NCI-H2196 treated with DMSO at 0.1 percent for 48 hours (cell line): Measurements from ENCODE around the gene PSMC4.
A peak's percentile ranks its signal among the peaks of the same experiment; 100 is the strongest.

Source experiments
- DNase-seq: peaks from one replicate; lab custom pipeline; 2025; ENCODE audit not compliant: unreplicated experiment; lab: John Stamatoyannopoulos, UW

The PSMC4 gene

DNA sequence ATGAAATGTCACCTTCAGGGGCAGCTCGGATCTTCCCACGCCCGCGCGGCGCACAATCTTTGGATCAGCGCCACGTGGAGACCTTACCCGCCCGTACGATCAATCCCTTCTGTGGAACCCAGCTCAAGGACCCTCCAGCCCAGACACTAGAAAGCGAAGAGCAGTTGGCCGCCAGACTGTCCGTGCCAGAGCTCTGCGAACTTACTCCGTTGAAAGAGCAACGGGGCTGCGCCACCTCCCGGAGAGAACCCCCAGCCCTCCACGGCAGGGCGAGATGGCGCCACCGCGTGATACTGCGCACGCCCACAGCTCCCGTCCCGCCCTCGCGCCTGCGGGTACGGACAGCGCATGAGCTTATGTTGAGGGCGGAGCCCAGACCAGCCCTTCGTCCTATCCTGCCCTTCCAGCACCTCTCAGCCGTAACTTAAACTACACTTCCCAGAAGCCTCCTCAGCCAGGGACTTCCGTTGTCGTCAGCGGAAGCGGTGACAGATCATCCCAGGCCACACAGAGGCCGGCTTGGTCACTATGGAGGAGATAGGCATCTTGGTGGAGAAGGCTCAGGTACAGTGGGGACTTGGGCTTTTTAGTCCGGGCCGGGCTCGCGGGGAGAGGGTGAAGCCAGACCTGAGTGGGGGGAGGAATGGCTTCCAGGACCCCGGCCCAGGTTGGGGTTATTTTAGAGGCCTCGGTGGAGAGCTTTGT lies at the start of gene PSMC4:
Gene PSMC4 (plus strand): TSS at position 491 of the 705 bp plus-strand sequence. CDS start 38 bp downstream, at position 529.
- peak; percentile 97 for DNase-seq

DNA sequence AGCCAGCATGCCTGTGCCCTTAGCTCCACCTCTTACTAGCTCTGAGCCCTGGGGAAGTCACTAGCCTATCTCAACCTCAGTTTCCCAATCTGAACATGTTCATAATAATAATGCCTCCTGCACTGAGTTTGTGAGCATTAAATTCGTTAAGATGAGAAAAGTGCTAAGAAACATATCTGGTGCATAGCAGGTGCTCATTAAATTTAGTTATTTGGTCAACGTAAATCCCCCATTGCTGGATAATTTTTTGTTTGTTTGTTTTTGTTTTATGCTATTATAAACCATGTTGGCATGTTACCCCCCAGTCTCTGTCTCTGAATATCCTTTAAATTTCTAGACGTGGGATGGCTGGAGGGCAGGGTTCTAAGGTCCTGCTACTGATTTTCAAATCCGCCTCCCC lies 47.1 kb upstream of the PSMC4 start:
- DNase-seq: no peak

DNA sequence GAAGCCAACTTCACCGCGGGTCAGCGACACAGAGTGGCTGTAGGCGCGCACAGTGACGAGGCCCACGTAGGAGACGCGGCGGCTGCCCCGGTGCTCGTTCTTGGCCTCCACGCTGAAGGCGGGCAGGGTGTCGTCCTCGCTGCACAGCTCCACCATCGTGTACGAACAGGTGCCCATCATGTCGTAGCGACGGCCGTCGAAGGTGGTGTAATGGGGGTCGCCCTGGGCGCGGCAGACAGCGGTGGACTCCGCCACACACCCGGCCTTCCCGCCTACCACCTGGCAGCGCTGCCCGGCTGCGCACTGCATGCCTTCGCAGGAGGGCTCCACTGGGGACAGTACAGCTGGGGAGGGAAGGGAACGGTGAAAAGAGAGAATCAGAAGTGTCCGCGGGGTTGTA lies 46.6 kb upstream of the PSMC4 start:
- DNase-seq: no peak

GRCh38 chr19:39924952-39925351 lies 46.0 kb upstream of the PSMC4 start:
- DNase-seq: no peak

GRCh38 chr19:39926170-39926760 lies 44.7 kb upstream of the PSMC4 start:
- no peak for DNase-seq

GRCh38 chr19:39927076-39927475 lies 43.9 kb upstream of the PSMC4 start:
- DNase-seq: no peak

GRCh38 chr19:39927524-39928356 lies 43.2 kb upstream of the PSMC4 start:
- DNase-seq: no peak

GRCh38 chr19:39928357-39928725 lies 42.6 kb upstream of the PSMC4 start:
- DNase-seq: no peak

- no peak for DNase-seq
Observed at GRCh38 chr19:39929750-39930149, 41.2 kb upstream of the PSMC4 start.

- DNase-seq: no peak
Observed at GRCh38 chr19:39934584-39935363, 36.2 kb upstream of the PSMC4 start, which contains the start of gene FCGBP. Gene FCGBP (minus strand): TSS chr19:39934634.

DNA sequence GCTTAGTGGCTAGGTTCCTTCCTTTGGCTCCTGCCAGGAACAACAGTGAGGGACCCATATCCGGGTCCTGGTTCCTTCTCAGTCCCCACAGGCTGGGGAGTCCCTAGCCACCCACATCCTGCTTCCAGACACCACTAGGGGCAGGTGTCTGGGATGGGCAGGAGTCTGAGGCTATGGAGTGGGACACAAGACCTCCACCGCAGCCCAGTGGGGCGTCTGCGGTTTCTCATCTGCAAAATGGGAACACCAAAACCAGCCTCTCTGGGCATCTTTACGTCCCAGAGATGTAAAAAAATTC lies 35.7 kb upstream of the PSMC4 start:
- DNase-seq: no peak

GRCh38 chr19:39936020-39936419 lies 34.9 kb upstream of the PSMC4 start:
- no peak for DNase-seq

DNA sequence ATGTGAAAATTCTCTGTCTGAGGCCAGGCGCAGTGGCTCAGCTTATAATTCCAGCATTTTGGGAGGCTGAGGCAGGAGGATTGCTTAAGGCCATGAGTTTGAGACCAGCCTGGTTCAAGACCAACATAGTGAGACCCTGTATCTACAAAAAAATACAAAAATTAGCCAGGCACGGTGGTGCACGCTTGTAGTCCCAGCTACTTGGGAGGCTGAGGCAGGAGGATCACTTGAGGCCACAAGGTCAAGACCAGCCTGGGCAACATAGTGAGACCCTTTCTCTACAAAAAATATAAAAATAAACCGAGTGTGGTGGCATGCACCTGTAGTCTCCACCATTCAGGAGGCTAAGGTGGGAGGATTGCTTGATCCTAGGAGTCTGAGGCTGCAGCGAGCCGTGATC lies 34.3 kb upstream of the PSMC4 start:
- DNase-seq: no peak

DNA sequence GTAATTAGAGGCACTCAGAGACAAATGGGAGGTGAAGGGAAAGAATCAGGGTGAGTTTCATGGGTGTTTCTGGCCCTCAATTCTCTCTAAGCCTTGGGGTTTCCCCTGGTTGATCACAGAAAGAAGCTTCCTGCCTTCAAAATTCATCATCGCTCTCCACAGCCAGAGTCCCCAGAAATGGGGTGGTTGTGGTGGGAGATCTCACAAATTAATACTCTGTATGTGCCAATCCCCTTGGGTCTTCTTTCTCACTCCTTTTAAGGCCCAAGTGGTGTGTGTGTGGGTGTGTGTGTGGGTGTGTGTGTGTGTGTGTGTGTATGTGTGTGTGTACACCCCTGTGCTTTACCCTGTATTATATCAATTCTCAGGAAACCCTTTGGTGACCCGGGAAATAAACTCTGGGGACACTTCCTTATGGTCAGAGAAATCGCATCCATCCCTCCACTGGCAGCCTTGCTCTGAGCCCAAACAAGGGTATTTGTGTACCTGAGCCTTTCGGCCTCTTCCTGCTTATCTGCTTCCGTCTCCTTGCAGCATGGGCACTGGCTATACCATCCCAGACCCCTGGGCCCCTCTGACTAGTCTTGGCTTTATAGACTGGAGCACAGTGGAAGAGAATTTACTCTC lies 33.8 kb upstream of the PSMC4 start:
- no peak for DNase-seq

GRCh38 chr19:39937787-39938186 lies 33.2 kb upstream of the PSMC4 start:
- no peak for DNase-seq

DNA sequence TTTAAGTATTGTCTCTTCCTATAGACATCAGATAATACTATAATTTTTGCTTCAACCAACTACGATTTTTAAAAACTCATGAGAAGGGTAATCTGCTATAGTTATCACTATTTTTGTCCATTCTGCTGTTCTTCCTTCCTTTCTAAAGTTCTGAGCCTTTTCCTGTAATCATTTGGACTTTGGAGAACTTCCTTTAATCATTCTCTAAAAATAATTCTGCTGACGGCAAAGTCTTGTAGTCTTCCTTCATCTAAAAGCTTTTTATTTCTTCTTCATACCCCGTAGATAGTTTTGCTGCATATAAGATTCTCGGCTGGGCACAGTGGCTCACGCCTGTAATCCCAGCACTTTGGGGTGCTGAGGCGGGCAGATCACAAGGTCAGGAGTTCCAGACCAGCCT lies 31.4 kb upstream of the PSMC4 start:
- DNase-seq: no peak

DNA sequence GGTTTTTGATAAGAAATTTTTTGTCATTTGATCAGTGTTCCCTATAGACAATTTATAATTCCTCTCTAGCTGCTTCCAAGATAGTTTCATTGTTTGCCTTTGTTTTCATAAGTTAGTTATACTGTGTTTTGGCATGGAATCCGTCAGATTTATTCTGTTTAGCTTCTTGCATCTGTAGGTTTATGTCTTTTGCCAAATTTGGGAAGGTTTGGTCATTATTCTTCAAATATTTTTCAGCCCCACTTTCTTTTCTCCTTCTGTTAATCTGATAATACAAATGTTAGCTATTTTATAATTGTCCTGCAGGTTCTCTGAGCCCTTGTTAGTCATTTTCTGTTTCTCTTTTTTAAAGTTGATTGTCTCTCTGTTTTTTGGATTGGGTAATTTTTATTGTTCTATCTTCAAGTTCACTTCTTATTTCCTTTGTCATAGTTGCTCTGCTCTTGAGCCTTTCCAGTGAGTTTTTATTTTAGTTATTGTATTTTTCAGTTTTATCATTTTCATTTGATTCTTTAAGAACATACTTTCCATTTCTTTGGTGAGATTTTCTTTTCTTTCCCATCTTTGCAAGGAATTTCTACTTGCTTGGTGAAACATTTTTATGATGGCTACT lies 30.6 kb upstream of the PSMC4 start:
- no peak for DNase-seq

DNA sequence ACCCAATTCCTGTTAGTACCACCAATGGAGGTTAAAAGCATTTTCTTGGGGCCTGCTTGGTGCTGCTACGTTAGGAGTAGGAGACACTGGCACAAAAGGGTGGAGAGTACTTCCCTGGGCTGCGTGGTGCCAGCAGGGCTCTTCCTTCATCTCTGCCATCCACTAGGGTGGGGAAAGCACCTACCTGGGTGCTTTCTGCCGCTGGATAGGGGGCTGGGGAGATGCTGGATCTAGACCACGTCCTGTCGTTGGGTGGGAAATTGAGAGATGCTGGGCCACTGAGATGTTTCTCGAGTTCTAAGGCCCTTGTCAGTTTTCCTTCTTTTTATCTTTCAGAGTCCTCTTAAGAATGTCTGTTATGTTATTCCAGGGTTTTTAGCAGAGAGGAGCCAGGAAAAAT lies 29.8 kb upstream of the PSMC4 start:
- no peak for DNase-seq

DNA sequence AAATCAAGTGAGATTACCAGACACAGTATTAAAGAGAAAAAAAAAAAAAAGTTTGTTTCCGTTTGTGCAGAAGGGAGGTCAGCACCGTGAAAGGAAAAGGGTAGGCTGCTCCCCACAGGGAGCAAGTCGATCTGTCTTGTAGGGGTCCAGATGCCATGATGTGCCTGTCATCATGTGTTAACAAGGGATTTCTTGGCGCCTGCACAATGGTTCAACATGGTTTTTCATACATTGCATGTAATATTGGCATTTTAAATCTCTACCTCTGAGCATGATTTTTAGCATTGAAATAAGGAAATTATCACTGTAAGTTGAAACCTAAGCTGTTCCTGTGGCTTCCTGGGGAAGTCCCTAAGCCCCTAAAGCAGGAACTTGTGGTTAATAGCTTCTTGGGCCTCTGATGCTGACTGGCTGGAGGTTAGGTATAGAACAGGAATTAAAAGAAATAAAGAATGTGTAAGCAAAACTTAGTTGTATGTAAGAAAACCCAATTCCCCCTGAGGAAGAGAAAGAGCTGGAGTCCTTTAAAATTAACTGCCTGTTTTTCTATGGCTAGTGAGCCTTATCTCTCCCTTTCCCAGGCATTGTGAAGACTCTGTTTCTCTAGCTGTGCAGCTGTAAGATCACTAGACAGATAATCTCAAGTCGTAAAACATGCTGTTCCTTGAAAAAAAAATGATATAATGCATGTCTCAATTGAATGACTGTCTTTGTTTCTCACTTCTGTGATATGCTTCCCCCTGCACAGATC lies 29.2 kb upstream of the PSMC4 start:
- DNase-seq: no peak

DNA sequence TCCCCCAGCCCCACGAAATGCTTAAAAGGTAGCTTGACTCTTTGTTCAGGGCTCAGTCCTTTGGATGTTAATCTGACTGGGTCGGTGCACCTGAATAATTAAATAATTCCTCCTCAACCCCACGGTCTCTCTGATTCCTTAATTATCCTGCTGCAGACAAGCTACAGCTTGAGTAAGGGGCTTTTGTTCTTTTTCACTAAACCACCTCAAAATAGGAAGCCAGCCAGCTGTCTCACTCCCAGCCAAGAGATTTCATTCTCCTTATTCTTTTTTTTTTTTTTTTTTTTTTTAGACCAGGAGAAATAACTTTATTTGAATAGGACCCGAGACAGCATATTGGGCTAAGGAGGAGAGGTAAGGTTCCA lies 28.6 kb upstream of the PSMC4 start:
- DNase-seq: no peak
